K562 (cell line): Measurements from ENCODE around the gene ABHD14A. TPM values are rescaled to one million over a fixed set of nuclear protein-coding genes. Genes with fewer than 3 reads are reported as not detected.

ENCODE experiments used
- ATAC-seq: fragments of 200-7000 bp; cut with Tn5 transposase; 3 replicates; pipeline ENCODE4 v1.9.1; 2020; ENCODE audit warnings: moderate library complexity
- BruUV-seq: library from RNA; stranded (reverse); fragments of 400-500 nt; replicated peaks from 2 replicates; lab custom pipeline; 2021; lab: Mats Ljungman, UMichigan
- CTCF ChIA-PET: fragments of 300-600 bp; formaldehyde crosslinking; extraction: SDS; loops from one replicate; lab custom pipeline; 2021; ENCODE audit warnings: low intra/inter-chr PET ratio; lab: Yijun Ruan, JAX
- POLR2A ChIA-PET: fragments of 300-600, 350-650 bp; sonication (Branson Sonifier 250); formaldehyde crosslinking; extraction: SDS; loops from one replicate; lab custom pipeline; 2021; ENCODE audit warnings: antibody characterized with exemption, inconsistent platforms; lab: Yijun Ruan, JAX
- DNase-seq, 4 experiments: peaks; one replicate each; pipeline versions ENCODE4 v3.0.0 to v3.0.0-alpha.2; 2011 to 2018; ENCODE audit warnings: low spot score in 3 of 4, mixed read lengths in 3 of 4; ENCODE audit errors: extremely low read depth in 1 of 4
- FAIRE-seq: peaks from 2 replicates; lab custom pipeline; 2011; peaks lifted over from hg19 to GRCh38; lab: Jason Lieb, UNC
- H2AFZ ChIP-seq: 2 replicates; pipeline ENCODE4 v1.6.0; 2011; ENCODE audit warnings: low read depth, low read length, control low read depth, inconsistent platforms
- H3K27ac ChIP-seq: fragments of 200-600 bp; 3 replicates; pipeline ENCODE4 v1.8.0; 2011; ENCODE audit warnings: low read depth, mild to moderate bottlenecking, control low read depth, inconsistent platforms, low read length, moderate library complexity, mixed read lengths; ENCODE audit errors: extremely low read depth
- H3K27me3 ChIP-seq, 2 experiments: fragments of 300-600 bp in 1 of 2; 2 replicates in 1 of 2; 3 replicates in 1 of 2; pipeline versions ENCODE4 v1.6.0 to v1.8.0; 2011; ENCODE audit warnings: inconsistent platforms in 2 of 2, low read length in 2 of 2, mild to moderate bottlenecking in 1 of 2, mixed read lengths in 1 of 2, moderate library complexity in 1 of 2; ENCODE audit not compliant: control insufficient read depth in 2 of 2, insufficient read depth in 2 of 2
- H3K36me3 ChIP-seq: fragments of 300-600 bp; 3 replicates; pipeline ENCODE4 v1.8.0; 2011; ENCODE audit warnings: mild to moderate bottlenecking, low read length, inconsistent platforms; ENCODE audit not compliant: control insufficient read depth, insufficient read depth
- H3K4me1 ChIP-seq, 2 experiments: fragments of 200-600 bp in 1 of 2; replicated peaks in 1 of 2; 2 replicates in 1 of 2; 3 replicates in 1 of 2; pipeline versions ENCODE4 v1.5.1 to v1.8.0; 2011; ENCODE audit warnings: inconsistent platforms in 2 of 2, low read length in 2 of 2, mild to moderate bottlenecking in 1 of 2, mixed read lengths in 1 of 2, moderate library complexity in 1 of 2; ENCODE audit not compliant: control insufficient read depth in 2 of 2, insufficient read depth in 2 of 2
- H3K4me2 ChIP-seq: 2 replicates; pipeline ENCODE4 v1.6.1; 2011; ENCODE audit warnings: low read length, control low read depth, inconsistent platforms, mixed read lengths; ENCODE audit not compliant: insufficient read depth
- H3K4me3 ChIP-seq: fragments of 200-600 bp; sonication (generic), shearing (Covaris generic); 2 replicates; pipeline ENCODE4 v1.5.1; 2016; ENCODE audit warnings: control low read depth, inconsistent platforms
- H3K79me2 ChIP-seq: fragments of 200-600 bp; 3 replicates; pipeline ENCODE4 v1.8.0; 2011; ENCODE audit warnings: low read length, inconsistent platforms; ENCODE audit not compliant: control insufficient read depth, insufficient read depth
- H3K9ac ChIP-seq, 2 experiments: 2 replicates each; pipeline versions ENCODE4 v1.6.0 to v1.6.1; 2011; ENCODE audit warnings: low read depth in 2 of 2, low read length in 2 of 2, control low read depth in 1 of 2, inconsistent platforms in 1 of 2, mild to moderate bottlenecking in 1 of 2, mixed read lengths in 1 of 2; ENCODE audit not compliant: insufficient read depth in 1 of 2
- H3K9me1 ChIP-seq: one replicate; pipeline ENCODE4 v1.6.0; 2011; ENCODE audit warnings: inconsistent platforms, mild to moderate bottlenecking, low read length, moderate library complexity; ENCODE audit not compliant: control insufficient read depth, insufficient read depth
- H3K9me3 ChIP-seq: replicated peaks from 2 replicates; pipeline ENCODE4 v1.5.1; 2011; ENCODE audit warnings: low read depth, low read length, inconsistent platforms; ENCODE audit not compliant: control insufficient read depth, insufficient read depth
- H4K20me1 ChIP-seq: replicated peaks from 2 replicates; pipeline ENCODE4 v1.6.1; 2011; ENCODE audit warnings: low read length, inconsistent platforms, mixed read lengths; ENCODE audit not compliant: control insufficient read depth, insufficient read depth
- FOS ChIP-seq: IDR thresholded peaks from 3 replicates; pipeline ENCODE4 v1.6.1; 2011; ENCODE audit not compliant: insufficient read length; ENCODE audit errors: extremely low read depth
- ZNF318 ChIP-seq, 2 experiments: fragments of 450-650 bp; IDR thresholded peaks; 2 replicates each; pipeline ENCODE4 v1.6.1; 2016; ENCODE audit warnings: mild to moderate bottlenecking in 2 of 2, borderline replicate concordance in 1 of 2, low read depth in 1 of 2, moderate library complexity in 1 of 2
- ZNF398 ChIP-seq: fragments of 250-450 bp; sonication (Bioruptor Pico); IDR thresholded peaks from 2 replicates; pipeline ENCODE4 v1.8.0; 2021; ENCODE audit warnings: moderate library complexity, mild to moderate bottlenecking, inconsistent platforms
- WGBS: fragments of 100-300 bp; shearing (Covaris generic); methylation state at CpG from one replicate; pipeline ENCODE4 v1.1.6; 2016; ENCODE audit warnings: low coverage, mixed read lengths; ENCODE audit not compliant: insufficient coverage; ENCODE audit errors: missing lambda C conversion rate; 5-methylcytosine and 5-hydroxymethylcytosine counted together
- in situ Hi-C: fragments of 300-500 bp; cut with MboI; formaldehyde crosslinking; loops from 4 replicates; pipeline ENCODE4 v1.15.0; 2018; ENCODE audit warnings: inconsistent platforms, mixed read lengths
- intact Hi-C: fragments of 100-400 bp; cut with micrococcal nuclease; formaldehyde crosslinking; loops from 2 replicates; pipeline ENCODE4 v1.14.2; 2022
- polyA plus RNA-seq, 8 experiments: library from polyadenylated mRNA; depleted of rRNA in 4 of 8; stranded (reverse) in 5 of 8; unstranded in 3 of 8; fragments of >200 nt; fragmentation: Nextera tagmentation in 2 of 8; fragmentation: Illumina TruSeq in 1 of 8; extraction: Ambion mirVana in 2 of 8; extraction: Trizol in 1 of 8; gene quantifications; 2 replicates each; pipeline versions ENCODE4 v1.2.1 to v1.2.3, GENCODE V29; 2011 to 2014; ENCODE audit warnings: inconsistent platforms in 1 of 8, missing spikeins in 1 of 8
- total RNA-seq, 7 experiments: library from RNA; depleted of rRNA in 6 of 7; stranded (reverse); fragments of >200 nt in 6 of 7; fragmentation: Illumina TruSeq in 2 of 7; extraction: Trizol in 2 of 7; gene quantifications; 2 replicates each; pipeline versions ENCODE4 v1.2.1 to v1.2.3, GENCODE V29; 2011 to 2021; ENCODE audit warnings: low replicate concordance in 1 of 7

Gene ABHD14A
- total and polyA plus RNA-seq, 9 of the 15 experiments (the other 6 are each of a cell fraction or from before 2014, with no cell fraction given) = 0.90 to 10.5 (median 8.3) TPM

- H3K27me3 ChIP-seq = no peaks in the 10 kb centered on the region
- no peaks in the 10 kb centered on the region for H3K9me1 ChIP-seq
- no peak overlapping the region for H3K9ac ChIP-seq
- no peak overlapping the region for H3K4me2 ChIP-seq
- in situ Hi-C loops (loop anchor here (25.0 kb wide), 1 partner anchor 380 kb away; no protein-coding TSS in a partner anchor), intact Hi-C loops (loop anchor here (1.0 kb wide), 1 partner anchor 121 kb away; no protein-coding TSS in a partner anchor)
- ChIA-PET POLR2A (interaction anchor here (1.7 kb wide), 1 partner anchor 11 kb away, joined by 5 read pairs; the partner anchor contains the start of gene RPL29), CTCF (no interaction called here)
- H3K27ac ChIP-seq = no peak overlapping the region
- 67% methylated on average over 2 of the region's 4 CpGs for WGBS
- H4K20me1 ChIP-seq = no peaks in the 10 kb centered on the region
- no peaks in the 10 kb centered on the region for H3K79me2 ChIP-seq
- FAIRE-seq = no peak
- H3K9me3 ChIP-seq = no peaks in the 10 kb centered on the region
- BruUV-seq = no TSS peak
- H3K4me1 ChIP-seq = peaks cover 17 to 28% of the 10 kb centered on the region in 2 experiments; a peak in 4 of 5 replicates
- no peak overlapping the region for H2AFZ ChIP-seq
- DNase-seq = no peak
- H3K36me3 ChIP-seq = no peaks in the 10 kb centered on the region
- ATAC-seq = no peak
- no peak overlapping the region for H3K4me3 ChIP-seq
- TF ChIP-seq ZNF318 (IDR thresholded peaks at IDR 0.05; ENCODE audit: borderline replicate concordance in 1 of 2, low read depth in 1 of 2) (no peak), ZNF398 (CRISPR knock-in tag) (no peak), FOS (no peak)
These were observed 32.4 kb downstream of the ABHD14A start for GRCh38 chr3:52007291-52007690.
